ENCODE results near the gene KCTD15.

KCTD15 gene

DNA sequence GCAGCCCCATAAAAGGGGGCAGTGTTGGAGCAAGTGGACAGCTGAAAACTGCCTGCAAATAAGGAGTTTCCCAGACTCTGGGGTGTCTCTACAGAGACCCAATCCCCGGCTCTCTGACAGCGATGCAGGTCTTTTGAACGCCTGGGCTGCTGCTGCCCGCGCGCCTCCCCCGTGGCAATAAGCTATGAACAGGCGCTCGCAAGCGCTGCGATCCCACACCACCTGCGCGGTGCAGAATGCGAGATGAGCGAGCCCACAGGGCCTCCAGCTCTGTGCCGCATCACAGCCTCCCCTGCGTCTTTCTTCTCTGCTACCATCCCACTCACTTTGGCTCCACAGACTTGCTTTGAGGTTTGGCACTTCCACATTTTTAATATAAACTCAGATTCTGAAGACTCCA lies 62.3 kb downstream of the KCTD15 start:
- DNase-seq (ENCODE audit: low read depth): no peak

DNA sequence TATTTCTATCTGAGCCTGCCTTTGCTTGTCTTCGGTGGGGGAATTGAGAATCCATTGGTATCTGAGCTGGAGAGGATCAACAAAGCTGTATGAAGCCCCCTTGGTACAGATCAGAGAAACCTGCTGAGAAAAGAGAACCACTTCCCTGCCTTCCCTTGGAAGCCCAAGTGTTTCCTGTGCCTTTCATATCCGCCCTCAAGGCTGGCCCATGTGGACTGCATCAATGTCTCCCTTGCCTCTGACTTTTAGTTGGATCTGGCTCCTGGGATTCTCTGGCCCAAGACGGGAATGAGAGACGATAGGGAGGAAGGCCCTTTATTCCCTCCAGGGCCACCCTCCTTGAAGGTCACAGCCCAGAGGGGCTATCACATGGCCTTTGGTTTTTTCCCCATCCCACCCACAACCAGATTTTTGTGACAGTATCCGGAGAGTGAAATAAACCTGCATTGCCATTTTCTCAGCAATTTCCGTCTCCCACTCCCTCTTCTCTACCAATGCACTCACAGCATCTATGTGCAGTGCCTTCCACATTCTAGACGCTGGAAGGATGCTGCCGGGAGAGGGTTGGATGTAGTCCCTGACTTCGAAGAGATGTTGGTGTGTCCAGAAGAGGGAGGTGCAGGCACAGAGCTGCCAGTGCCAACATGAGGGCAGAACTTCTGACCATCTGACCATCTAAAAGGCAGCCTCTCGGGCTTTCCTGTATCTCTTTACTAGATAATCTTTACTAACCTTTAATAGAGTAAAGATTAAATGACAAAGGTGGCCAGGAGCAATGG lies 63.8 kb downstream of the KCTD15 start:
- DNase-seq (ENCODE audit: low read depth): no peak

DNA sequence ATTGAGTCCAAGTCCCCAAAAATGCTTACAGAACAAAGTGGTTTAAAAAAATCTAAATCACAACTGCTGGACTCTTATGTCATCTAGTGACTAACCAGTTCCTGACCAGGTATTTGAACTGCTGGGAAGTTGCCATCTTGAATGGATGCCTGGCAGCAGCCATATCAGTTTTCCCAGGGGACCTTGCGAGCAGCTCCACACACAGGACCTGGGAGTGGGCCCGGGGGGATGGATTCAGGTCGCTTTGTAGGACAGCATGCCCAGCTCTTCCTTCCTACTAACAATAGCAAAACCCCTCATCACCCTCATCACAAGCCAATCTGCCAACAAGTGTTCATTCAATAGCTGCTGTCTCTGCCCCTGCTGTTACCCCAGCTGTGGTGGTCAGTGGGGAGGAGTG lies 65.3 kb downstream of the KCTD15 start:
- no peak for DNase-seq (ENCODE audit: low read depth)

GRCh38 chr19:33862981-33863380 lies 66.3 kb downstream of the KCTD15 start:
- no peak for DNase-seq (ENCODE audit: low read depth)

DNA sequence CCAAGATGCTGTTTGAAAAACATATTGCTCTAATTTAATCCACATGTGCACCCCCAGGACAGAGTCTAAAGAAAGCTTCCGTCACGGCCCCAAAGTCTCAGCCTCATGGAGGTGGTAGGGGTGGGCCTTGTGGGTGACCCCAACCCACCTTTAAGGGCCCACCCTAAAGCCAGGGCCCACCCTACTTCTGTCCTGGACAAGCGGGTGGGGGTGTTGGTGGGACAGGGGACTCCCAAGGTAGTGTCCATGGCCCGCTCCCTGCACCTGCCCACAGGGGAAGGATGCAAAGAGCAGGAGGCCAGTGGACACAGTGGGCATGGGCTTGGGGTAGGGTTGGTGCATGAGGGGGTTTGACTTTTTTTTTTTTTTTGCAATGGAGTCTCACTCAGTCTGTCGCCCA lies 66.8 kb downstream of the KCTD15 start:
- no peak for DNase-seq (ENCODE audit: low read depth)

DNA sequence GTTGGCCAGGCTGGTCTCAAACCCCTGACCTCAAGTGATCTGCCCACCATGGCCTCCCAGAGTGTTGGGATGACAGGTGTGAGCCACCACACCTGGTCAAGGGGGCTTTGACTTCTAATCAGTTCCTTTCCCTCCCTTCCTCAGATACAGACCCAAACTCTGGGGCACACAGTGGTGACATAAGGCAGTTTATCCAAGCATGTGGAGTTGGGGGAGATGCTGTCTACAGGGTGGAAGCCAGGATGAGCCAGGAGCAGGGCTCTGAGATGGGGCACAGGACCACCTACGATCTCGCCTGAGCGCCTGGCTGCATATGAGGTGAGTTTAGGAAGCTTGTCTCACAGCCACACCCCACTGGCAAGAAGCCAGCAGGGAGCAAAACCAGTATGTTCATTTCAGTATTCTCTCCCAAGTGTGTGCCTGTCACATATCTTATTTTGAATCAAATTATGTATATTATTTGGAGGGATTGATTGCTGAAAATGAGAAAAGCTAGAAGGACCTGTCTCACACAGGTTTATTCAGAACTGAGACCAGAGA lies 67.7 kb downstream of the KCTD15 start:
- no peak for DNase-seq (ENCODE audit: low read depth)

GRCh38 chr19:33865306-33865705 lies 68.6 kb downstream of the KCTD15 start:
- no peak for DNase-seq (ENCODE audit: low read depth)

Data from stimulated activated CD8-positive, alpha-beta memory T cell treated with anti-CD3 and anti-CD28 coated beads, Interleukin-4, amount 100 ng/mL, for 24 hours (primary cell).